H1 (cell line): ENCODE results near the gene TTC9. TPM values are rescaled to one million over a fixed set of nuclear protein-coding genes. Genes with fewer than 3 reads are reported as not detected.

Source experiments
- ATF2 ChIP-seq: IDR thresholded peaks from 2 replicates; pipeline ENCODE4 v1.6.1; 2012; ENCODE audit warnings: low read length, inconsistent platforms
- CHD7 ChIP-seq: fragments of 300-600 bp; sonication (generic); IDR thresholded peaks from 2 replicates; pipeline ENCODE4 v1.7.1; 2012; ENCODE audit warnings: low read length, moderate library complexity, mild to moderate bottlenecking, inconsistent platforms; ENCODE audit not compliant: insufficient replicate concordance
- FOSL1 ChIP-seq: IDR thresholded peaks from 2 replicates; pipeline ENCODE4 v1.6.1; 2011; ENCODE audit warnings: mild to moderate bottlenecking, low read depth, low read length, moderate library complexity; ENCODE audit not compliant: insufficient read depth
- KDM5A ChIP-seq: fragments of 200-600 bp; IDR thresholded peaks from 2 replicates; pipeline ENCODE4 v1.7.1; 2012; ENCODE audit warnings: mild to moderate bottlenecking, low read length, inconsistent platforms, mixed read lengths
- POLR2AphosphoS5 ChIP-seq: IDR thresholded peaks from 2 replicates; pipeline ENCODE4 v1.6.1; 2011; ENCODE audit warnings: low read depth, low read length
- RAD21 ChIP-seq, 2 experiments: IDR thresholded peaks in 1 of 2; conservative IDR thresholded peaks in 1 of 2; 2 replicates each; pipeline ENCODE4 v1.6.1; 2011; ENCODE audit warnings: low read depth in 2 of 2, low read length in 2 of 2, improper control_type of control experiment in 1 of 2, inconsistent platforms in 1 of 2, mild to moderate bottlenecking in 1 of 2, moderate library complexity in 1 of 2
- SIN3A ChIP-seq, 2 experiments: IDR thresholded peaks in 1 of 2; conservative IDR thresholded peaks in 1 of 2; 2 replicates each; pipeline ENCODE4 v1.6.1; 2011 to 2012; ENCODE audit warnings: low read length in 2 of 2, improper control_type of control experiment in 1 of 2, low read depth in 1 of 2, mild to moderate bottlenecking in 1 of 2
- polyA plus RNA-seq, 7 experiments: library from polyadenylated mRNA; depleted of rRNA in 3 of 7; stranded (reverse) in 5 of 7; unstranded in 2 of 7; fragments of >200 nt in 5 of 7; fragments of 200-250 nt in 2 of 7; gene quantifications; 1 replicate in 5 of 7; 2 replicates in 1 of 7; 4 replicates in 1 of 7; pipeline versions ENCODE4 v1.2.1 to v1.2.3, GENCODE V29; 2011 to 2013; ENCODE audit warnings: missing spikeins in 2 of 7, mixed read lengths in 2 of 7
- total RNA-seq: library from RNA; stranded (reverse); fragmentation: NEBNext Ultra II Directional; extraction: Animal tissue kit (Norgen Biotek cat#: 25700); gene quantifications from 2 replicates; pipeline ENCODE4 v1.2.1, GENCODE V29; 2021

Gene TTC9
- total and polyA plus RNA-seq, 2 of the 8 experiments (the other 6 are each of a cell fraction or from before 2014, with no cell fraction given): 21.0 to 29.5 TPM

- TF ChIP-seq CHD7: no peak
- no peak for TF ChIP-seq FOSL1
- no peak for TF ChIP-seq ATF2
- no peak for TF ChIP-seq SIN3A (conservative IDR thresholded peaks at IDR 0.05 in 1 of 2, IDR thresholded peaks at IDR 0.05 in 1 of 2; ENCODE audit: low read depth in 1 of 2, low read length in 2 of 2)
- no peak for TF ChIP-seq POLR2AphosphoS5
- no peak for TF ChIP-seq KDM5A
- no peak for TF ChIP-seq RAD21 (IDR thresholded peaks at IDR 0.05 in 1 of 2, conservative IDR thresholded peaks at IDR 0.05 in 1 of 2; ENCODE audit: low read depth in 2 of 2, low read length in 2 of 2)
Observed at GRCh38 chr14:70651522-70651921, 9.8 kb downstream of the TTC9 start (continued).
